ENCODE data around the gene FUZ.

DNA sequence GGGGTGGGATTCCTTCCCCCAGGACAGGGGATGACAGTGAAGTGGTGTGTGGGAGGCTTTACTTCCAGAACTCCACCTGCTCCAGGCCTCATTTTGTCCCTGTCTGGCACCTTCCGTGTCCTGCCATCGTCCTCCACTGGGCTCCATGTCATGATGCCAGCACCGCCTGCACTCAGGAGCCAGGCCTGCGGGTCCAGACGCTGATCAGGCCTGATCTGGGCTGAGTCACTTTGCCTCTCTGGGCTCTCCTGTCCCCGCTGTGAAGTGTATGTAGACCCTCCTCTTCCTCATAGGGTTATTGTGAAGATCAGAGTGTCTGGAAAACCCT is 9.6 kb downstream of the FUZ start:
- TF ChIP-seq CTCF (IDR thresholded peaks at IDR 0.05) (no peak), POLR2A (IDR thresholded peaks at IDR 0.05) (no peak)

Measured in ovary (tissue), 3 donors.